Measurements from ENCODE around the gene YIPF3.

DNA sequence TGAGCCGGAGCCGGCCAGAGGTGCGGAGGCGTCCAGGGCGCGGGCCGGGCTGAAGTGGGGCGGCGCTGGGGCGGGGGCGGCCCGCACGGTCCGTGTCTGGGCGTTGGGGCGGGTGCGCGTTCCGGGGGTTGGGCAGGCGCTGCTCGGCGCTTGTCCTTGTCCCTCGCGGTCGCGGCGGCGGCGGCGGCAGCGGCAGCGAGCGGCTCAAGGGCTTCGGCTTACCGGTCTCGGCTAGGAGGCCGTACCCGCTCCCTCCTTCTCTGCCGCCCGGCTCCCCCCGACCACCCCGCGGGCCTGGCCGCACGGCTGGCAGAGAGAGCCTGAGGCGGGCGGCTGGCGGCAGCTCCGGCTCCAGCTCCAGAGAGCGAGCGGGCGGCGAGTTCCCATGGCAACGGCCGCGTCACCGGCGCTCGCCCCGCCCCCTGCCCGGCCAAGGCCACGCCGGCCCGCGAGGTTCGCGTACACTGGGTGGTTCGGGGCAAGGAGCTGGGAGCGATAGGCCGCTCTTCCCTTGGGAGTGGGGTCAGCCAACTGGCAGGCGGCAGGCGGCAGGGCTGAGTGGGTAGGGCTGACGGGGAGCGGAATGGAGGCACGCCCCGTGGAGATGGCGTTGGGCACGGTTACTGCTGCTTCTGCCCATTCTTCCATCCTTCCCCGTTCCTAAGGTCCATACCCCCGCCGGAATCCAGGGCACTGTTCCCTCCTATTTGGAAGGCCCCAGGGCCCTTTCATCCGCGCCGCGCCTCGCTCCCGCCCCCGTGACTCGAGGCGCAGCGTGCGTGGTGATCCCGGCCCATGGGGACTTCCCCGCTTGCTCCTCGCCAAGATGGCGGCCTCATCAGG is 6.5 kb downstream of the YIPF3 start, which contains the start of gene LRRC73:
- TF ChIP-seq ZNF274 (IDR thresholded peaks at IDR 0.05; ENCODE audit: low read depth, low read length) (no peak), SUZ12 (IDR thresholded peaks at IDR 0.05; ENCODE audit: extremely low read depth, insufficient read depth, insufficient read length) (no peak)
